HG02642 (cell line): ENCODE measurements around the gene RAB18.
A peak's percentile ranks its signal among the peaks of the same experiment; 100 is the strongest.
"Not testable (repeated sequence)": the region's sequence is repeated elsewhere in the genome, so short reads cannot be mapped to it uniquely, and the experiment has no call there.

Experiments used
- ATAC-seq: cut with Tn5 transposase; IDR thresholded peaks from one replicate; pipeline ENCODE4 v1.9.1; 2021; ENCODE audit warnings: mild to moderate bottlenecking; ENCODE audit not compliant: unreplicated experiment, poor library complexity

The RAB18 gene

DNA sequence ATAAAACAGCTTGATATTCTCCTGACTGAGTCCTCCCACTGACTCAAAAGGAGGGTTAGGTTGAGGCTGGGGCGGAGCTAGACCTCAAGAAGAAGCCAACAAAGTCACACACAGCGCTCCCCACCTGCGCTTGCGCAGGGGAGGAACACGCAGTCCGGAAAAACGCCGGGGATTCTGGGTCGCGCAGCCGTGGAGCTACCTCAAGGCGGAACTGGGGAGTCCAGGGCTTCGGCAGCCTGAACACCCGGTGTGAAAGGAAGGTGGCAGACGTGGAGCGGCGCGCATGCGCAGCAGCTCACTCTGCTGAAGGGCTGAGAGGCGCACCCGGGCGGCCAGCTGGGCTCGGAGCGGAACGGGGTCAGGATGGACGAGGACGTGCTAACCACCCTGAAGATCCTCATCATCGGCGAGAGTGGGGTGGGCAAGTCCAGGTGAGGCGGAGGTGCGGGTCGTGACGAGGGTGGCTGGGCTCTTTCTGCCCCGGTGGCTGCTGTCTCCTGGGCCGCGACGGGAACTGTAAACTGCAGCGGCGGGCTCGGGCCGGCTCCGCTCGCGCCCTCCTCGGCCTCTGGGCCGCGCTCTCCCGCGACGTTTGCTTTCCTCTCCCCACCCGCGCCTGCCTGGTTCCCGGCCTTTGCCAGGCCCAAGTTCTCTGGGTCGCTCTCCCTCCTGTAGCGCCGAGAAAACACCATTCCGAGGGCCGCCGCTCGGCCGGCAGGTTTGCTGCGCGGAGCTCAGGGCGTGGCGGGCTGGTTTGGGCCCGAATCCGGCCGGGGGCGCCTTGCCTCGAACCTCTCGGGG is at the start of gene RAB18:
TSS of gene RAB18 (plus strand) at position 298 of the 801 bp plus-strand sequence. CDS start at position 364, 66 bp downstream.
- peak; percentile 97 for ATAC-seq

GRCh38 chr10:27454837-27455236 is 49.3 kb upstream of the RAB18 start:
- no peak for ATAC-seq

- no peak for ATAC-seq
Observed at GRCh38 chr10:27457261-27457945, 46.7 kb upstream of the RAB18 start.

GRCh38 chr10:27457966-27458365 is 46.1 kb upstream of the RAB18 start:
- no peak for ATAC-seq

DNA sequence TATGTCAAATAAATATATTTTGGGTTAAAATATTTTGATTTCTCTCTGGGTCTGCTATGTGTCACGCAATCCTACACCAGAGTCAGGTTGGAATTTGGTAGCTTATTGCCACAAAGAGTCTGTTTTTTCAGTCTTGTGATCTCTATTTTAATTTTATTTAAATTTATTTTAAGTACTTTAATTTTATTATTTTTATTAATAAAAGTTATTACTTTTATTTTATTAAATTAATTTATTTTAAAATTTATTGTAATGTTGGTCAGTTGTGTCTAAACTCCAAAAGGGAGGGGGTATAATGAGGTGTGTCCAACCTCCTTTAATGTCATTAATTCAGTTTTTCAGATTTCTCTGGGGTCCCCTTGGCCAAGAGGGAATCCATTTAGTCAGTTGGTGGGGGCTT is 42.8 kb upstream of the RAB18 start:
- ATAC-seq, result no peak

- ATAC-seq, result no peak
Observed at GRCh38 chr10:27463961-27464360, 40.1 kb upstream of the RAB18 start.

- peak; percentile 60 for ATAC-seq
Observed at GRCh38 chr10:27464993-27465392, 39.1 kb upstream of the RAB18 start.

DNA sequence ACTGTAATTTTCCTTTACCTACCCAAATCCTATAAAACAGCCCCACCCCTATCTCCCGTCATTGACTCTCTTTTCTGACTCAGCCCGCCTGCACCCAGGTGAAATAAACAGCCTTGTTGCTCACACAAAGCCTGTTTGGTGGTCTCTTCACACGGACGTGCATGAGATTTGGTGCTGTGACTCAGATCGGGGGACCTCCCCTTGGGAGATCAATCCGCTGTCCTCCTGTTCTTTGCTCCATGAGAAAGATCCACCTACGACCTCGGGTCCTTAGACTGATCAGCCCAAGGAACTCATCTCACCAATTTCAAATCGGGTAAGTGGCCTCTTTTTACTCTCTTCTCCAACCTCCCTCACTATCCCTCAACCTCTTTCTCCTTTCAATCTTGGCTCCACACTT is 38.5 kb upstream of the RAB18 start:
- ATAC-seq, result not testable (repeated sequence)

DNA sequence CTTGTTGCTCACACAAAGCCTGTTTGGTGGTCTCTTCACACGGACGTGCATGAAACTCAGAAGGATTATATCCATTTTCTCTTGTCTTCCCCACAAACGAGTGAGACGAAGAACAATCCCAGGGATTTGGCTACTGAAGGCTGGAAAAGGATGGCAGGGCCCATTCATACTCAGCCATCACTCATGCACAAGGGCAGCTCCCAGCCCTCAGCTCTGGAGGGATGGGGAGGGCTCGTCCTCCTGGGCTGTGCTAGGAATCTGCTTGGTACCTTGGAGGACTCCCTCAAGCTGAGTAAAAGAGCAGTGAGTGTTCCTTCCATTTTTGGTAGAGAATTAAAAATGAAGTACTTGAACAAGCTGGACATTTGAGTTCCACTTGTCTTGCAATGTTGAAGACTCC is 33.2 kb upstream of the RAB18 start:
- ATAC-seq, result no peak

DNA sequence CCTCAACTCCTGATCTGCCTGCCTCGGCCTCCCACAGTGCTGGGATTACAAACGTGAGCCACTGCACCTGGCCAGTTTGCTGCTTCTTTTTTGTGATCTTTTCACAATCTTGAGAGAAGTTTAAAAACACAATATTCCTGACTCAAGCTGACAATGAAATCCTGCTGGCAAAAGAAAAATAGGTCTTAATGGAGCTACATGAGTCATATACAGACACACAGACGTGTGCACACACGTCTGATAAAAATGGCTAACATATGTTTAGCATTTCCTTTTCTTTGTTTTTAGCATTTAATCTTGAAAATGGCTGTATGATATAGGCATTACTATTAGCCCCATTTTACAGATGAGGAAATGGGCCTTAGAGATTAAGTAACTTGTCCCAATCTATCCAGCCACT is 29.4 kb upstream of the RAB18 start:
- ATAC-seq, result no peak

GRCh38 chr10:27479016-27479415 is 25.1 kb upstream of the RAB18 start:
- ATAC-seq, result no peak

GRCh38 chr10:27481486-27481885 is 22.6 kb upstream of the RAB18 start:
- no peak for ATAC-seq

DNA sequence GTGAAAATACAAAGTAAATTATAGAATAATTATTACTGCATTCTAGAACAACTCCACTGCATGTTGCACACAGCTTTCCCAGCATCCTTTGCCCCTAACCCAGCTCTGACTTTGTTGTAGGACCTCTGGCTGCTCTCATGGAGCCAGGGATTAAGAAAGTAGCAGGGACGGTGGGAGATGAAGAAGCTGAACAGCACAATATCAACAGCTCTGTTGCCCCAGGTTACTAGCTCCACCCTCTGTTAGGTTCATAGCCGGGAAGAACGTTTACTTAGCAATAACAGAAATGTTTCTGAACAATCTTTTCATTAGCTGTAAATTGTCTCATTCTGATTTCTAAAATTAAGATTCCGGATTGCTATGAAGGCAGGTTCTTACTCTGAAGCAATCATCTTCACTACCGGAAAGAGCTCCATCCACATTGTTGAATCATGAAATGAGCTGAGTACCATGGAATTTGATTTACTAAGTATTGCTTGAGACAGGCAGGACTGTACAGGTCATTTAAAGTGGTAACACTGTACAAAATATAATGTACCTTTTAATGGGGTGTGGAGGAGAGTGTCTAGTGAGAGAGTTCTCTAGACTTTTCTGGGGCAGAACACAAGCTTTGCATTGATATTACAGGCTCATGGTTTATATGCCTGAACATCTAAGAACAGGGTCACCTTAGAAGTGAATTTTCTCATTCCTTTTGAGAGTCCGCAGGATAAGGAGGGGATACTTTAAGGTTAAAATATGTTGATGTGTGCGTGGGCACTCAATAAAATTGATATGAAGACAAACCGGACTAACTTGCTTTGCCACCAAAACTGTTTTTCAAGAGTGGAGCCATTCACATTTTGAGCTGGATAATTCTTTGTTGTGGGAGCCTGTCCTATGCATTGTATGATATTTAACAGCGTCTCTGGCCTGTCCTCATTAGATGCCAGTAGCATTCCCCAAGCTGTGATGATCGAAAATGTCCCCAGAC is 20.8 kb upstream of the RAB18 start:
- no peak for ATAC-seq

DNA sequence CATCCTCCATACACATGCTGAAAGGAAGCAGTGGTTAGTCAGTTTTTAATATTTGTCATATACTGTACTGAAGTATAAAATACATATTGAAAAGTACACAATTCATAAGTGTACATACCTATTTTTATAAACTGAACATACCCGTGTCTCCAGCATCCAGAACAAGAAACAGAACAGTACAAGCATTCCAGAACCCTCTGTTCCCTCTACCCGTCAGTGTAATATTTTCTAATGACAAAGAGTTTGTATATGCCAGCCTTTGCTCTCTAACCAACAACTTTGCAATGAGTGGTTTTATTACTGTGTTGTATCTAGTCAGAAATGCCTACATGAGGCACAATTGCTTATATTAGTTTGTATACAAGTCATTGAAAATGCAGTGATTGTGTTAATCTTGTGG is 18.7 kb upstream of the RAB18 start:
- ATAC-seq, result no peak

DNA sequence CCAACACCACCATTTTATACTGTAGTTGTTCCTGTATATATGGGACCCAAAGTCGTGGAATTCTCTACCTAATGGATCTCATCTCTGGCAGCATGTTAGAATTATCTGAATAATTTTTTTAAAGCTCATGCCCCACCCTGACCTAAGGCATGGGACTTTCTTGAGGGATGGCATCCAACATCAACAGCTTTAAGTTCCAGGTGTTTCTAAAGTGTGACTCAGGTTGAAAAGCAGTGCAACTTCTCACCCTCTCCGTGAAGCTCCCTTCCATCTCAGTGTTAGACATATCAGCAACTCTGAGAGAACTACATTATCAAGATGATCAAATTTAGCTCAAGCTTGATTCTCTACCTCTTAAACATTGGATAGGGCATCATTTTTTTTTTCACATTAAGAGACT is 18.1 kb upstream of the RAB18 start:
- ATAC-seq, result no peak

GRCh38 chr10:27490807-27491206 is 13.3 kb upstream of the RAB18 start:
- ATAC-seq, result no peak

DNA sequence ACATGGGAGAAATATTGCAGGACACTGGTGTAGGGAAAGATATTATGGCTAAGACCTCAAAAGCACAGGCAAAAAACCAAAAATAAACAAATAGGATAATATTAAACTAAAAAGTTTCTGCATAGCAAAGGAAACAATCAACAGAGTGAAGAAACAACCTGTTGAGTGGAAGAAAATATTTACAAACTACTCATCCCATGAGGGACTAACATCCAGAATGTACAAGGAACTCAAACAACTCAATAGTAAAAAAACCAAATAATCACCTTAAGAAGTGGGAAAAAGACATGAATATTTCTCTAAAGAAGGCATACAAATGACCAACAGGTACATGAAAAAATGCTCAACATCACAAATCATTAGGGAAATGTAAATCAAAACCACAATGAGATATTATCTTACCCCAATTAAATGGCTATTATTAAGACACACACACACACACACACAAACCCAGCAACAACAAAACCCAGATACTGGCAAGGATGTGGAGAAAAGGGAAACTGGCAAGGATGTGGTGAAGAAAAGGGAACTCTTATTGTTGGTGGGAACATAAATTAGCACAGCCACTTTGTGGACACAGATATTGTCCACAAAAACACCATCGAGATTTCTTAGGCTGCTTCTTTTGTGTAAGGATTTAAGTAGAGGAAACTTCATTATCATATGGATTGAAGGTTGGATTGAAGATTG is 9.8 kb upstream of the RAB18 start:
- no peak for ATAC-seq

GRCh38 chr10:27496137-27496536 is 8.0 kb upstream of the RAB18 start:
- no peak for ATAC-seq

GRCh38 chr10:27500096-27500495 is 4.0 kb upstream of the RAB18 start:
- ATAC-seq, result no peak

DNA sequence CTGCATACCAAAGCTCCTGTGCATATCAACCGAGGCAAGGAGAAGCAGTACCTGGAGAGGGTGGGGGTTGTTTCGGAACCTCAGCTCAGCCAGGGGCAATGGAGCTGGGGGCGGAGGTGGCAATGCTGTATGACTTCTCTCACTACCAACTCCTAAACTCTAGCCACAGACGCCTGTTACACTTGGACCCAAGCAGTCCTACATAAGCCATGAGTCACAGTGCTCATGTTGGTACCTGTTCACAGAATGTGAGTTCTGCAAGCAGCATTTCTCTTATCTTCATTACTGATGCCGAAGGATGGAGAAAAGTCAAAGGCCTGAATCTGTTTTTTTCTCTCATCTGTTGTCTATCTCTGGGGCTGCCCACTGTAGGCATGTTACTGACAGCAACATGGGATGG is 3.2 kb upstream of the RAB18 start:
- no peak for ATAC-seq
